ENCODE results near the gene DNMT3A. TPM values are rescaled to one million over a fixed set of nuclear protein-coding genes. Genes with fewer than 3 reads are reported as not detected.
"Not testable (repeated sequence)": the region's sequence is repeated elsewhere in the genome, so short reads cannot be mapped to it uniquely, and the experiment has no call there.

The DNMT3A gene
- total RNA-seq, 1 experiment from 2014 or later: 10.8 TPM

GRCh38 chr2:25213229-25213628 is 128.5 kb downstream of the DNMT3A start:
- no peak for DNase-seq (ENCODE audit: low spot score)

DNA sequence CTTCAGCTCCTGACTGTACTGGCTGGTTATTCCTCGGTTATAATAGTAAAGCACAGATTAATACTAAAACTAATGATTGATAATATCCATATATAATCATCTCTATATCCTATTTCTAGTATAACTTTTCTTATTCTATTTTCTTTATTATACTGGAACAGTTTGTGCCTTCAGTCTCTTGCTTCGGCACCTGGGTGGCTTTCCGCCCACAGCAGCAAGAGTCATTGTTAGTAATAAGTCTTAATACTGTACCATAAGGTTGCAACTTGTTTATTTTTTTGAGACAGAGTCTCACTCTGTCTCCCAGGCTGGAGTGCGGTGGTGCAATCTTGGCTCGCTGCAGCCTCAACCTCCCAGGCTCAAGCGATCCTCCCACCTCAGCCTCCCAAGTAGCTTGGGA is 130.8 kb downstream of the DNMT3A start:
- DNase-seq (ENCODE audit: low spot score): not testable (repeated sequence)

GRCh38 chr2:25207078-25207545 is 134.6 kb downstream of the DNMT3A start:
- no peak for DNase-seq (ENCODE audit: low spot score)

DNA sequence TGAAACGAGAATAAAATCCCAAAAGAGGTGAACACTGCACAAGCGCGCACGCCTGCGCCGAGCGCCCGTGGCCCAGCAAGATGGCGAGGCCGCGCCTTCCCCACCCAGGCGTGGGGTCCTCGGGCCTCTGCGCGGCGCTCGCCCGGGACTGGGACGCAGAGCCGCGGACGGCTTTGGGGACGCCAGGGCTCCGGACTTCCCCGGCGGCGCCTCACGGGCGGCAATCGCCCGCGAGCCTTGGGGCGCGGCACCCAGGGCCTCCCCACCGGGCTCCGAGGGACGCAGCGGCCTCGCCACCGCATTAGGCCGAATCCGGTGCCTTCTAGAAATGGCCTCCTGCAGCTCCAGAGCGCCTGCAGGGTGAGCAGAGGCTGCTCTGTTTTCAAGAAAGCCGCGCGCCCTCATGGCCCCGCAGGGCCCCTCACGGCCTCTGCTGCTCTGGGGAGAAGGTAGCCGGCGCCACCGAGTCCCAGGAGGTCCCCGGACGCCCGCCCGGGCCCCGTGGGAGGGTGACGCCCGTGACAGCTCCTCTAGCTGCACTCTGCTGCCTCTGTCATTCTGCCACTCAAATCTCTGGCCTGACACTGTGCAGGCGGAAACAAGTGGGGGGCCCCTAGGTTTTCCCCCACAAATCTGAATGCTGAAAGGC is 137.4 kb downstream of the DNMT3A start:
- no peak for DNase-seq (ENCODE audit: low spot score)

GRCh38 chr2:25202275-25202674 is 139.4 kb downstream of the DNMT3A start:
- no peak for DNase-seq (ENCODE audit: low spot score)

GRCh38 chr2:25201794-25202193 is 139.9 kb downstream of the DNMT3A start:
- no peak for DNase-seq (ENCODE audit: low spot score)

DNA sequence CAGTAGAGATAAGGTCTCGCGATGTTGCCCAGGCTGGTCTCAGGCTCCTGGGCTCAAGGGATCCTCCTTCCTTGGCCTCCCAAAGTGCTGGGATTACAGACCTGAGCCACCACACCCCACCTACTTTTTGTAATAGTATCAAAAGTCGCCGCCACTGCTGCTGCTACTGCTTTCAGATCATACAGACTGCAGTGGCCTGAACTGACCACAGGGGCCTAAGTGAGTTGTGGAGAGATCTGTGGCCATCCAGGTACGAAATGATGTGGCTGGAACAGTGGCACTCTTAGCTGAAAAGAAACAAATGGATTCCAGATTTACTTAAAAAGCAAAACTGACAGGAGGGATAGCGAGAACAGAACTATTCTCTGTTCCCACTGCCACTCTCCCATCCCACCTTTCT is 140.5 kb downstream of the DNMT3A start:
- DNase-seq (ENCODE audit: low spot score): peak; percentile 13

GRCh38 chr2:25198576-25198975 is 143.1 kb downstream of the DNMT3A start:
- no peak for DNase-seq (ENCODE audit: low spot score)

- DNase-seq (ENCODE audit: low spot score): no peak
Measured at GRCh38 chr2:25198209-25198525, 143.6 kb downstream of the DNMT3A start.

DNA sequence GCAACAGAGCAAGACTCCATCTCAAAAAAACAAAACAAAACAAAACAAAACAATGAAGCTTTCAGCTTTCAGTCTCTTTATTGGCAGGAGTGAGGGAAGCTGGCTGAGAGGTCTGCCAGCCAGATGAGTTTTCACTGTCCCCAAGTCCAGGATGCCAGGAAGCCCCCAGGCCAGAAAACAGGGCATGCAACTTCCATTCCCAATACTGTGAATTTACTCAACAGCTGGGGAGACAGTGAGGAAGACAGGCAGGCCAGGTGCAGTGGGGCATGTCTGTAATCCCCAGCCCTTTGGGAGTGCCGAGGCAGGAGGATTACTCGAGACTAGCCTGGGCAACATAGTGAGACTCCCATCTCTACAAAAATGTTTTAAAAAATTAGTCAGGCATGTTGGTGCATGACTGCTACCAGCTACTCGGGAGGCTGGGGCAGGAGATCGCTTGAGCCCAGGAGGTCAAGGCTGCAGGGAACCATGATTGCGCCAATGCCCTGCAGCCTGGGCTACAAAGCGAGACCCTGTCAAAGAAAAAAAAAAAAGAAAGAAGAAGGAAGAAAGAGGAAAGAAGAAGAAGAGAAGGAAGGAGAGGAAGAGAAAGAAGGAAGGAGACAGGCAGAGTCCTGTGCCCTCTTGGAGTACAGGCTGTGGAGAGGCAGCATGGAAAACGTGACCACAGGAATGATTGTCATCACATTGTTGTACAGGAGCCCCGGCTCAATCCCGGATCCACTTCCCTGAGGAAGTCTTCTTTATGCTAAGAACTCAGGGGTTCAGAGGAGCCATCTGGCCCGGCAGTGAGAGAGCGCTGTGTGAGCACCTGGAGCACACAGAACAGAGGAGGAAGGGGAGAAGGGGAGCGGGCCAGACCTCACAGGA is 144.2 kb downstream of the DNMT3A start:
- DNase-seq (ENCODE audit: low spot score): no peak

DNA sequence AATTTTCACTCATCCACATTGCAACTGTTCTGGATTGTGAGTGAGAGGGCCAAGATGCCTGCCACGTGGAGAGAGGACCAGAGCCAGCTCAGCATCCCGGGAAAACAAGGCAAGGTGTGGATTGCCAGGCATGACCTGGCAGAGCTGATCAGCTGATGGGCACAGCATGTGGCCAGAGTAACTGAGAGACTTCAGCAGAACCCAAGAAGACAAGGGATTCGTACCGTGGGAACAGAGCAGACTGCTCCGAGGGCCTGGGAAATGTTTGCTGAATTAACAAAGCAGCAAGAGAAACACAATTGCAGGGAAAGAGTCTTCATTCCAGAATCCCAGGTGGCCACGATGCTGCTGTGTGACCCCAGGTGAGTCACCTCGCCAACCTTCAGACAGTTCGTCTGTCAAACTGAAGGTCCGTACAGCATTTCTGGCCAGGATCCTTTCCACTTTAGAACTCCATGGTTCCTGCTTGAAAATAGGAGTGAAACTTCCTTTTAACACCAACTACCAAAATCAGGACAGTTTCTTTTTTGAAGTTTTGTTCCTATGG is 147.1 kb downstream of the DNMT3A start:
- no peak for DNase-seq (ENCODE audit: low spot score)

GRCh38 chr2:25190536-25190935 is 151.2 kb downstream of the DNMT3A start:
- no peak for DNase-seq (ENCODE audit: low spot score)

- no peak for DNase-seq (ENCODE audit: low spot score)
Measured at GRCh38 chr2:25188405-25188804, 153.3 kb downstream of the DNMT3A start.

- no peak for DNase-seq (ENCODE audit: low spot score)
Measured at GRCh38 chr2:25187729-25188350, 153.9 kb downstream of the DNMT3A start.

GRCh38 chr2:25184254-25184653 is 157.5 kb downstream of the DNMT3A start:
- peak; percentile 28 for DNase-seq (ENCODE audit: low spot score)

DNA sequence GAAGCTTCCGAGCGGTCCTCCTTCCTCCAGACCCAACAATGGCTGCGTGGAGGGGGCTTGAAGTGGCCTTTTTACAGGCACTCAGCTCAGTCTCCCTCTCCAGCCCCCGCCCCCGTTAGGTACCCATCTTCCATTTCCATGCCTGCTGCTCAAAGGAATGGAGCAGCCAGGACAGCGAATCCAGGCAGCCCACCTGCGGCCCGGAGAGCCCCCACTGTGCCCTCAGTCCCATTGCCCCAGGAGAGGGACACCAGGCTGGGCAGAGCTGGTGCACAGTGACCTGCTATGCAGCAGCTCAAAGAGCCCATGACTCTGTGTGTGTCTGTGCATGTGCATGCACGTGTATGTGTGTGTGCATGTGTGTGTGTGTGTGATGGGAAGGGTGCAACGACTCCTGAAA is 162.7 kb downstream of the DNMT3A start:
- DNase-seq (ENCODE audit: low spot score): no peak

Small RNA genes lying within 50 kb of the gene (small RNA-seq; reads per million reads assigned to genes)
- gene MIR1301: 0.29 reads per million

Other genes starting within 250 kb of the DNMT3A start
- not detected in 2 replicates for gene POMC, start 173.3 kb downstream of the DNMT3A start, total RNA-seq (2014; rRNA removed; shearing (Covaris generic))

Measured in HT-29 (cell line).